Superior temporal gyrus (tissue), 1 donor: ENCODE data around the gene GALE.
"Not testable (repeated sequence)": the region's sequence is repeated elsewhere in the genome, so short reads cannot be mapped to it uniquely, and the experiment has no call there.

ENCODE experiments used
- DNase-seq: peaks from one replicate; pipeline ENCODE4 v3.0.0-alpha.2; 2016; ENCODE audit errors: extremely low spot score

Gene GALE

GRCh38 chr1:23800400-23801337, at the start of gene GALE:
Gene GALE (minus strand): TSS chr1:23800754. CDS start chr1:23799007, 1,747 bp downstream.
- DNase-seq: peak; percentile 91

DNA sequence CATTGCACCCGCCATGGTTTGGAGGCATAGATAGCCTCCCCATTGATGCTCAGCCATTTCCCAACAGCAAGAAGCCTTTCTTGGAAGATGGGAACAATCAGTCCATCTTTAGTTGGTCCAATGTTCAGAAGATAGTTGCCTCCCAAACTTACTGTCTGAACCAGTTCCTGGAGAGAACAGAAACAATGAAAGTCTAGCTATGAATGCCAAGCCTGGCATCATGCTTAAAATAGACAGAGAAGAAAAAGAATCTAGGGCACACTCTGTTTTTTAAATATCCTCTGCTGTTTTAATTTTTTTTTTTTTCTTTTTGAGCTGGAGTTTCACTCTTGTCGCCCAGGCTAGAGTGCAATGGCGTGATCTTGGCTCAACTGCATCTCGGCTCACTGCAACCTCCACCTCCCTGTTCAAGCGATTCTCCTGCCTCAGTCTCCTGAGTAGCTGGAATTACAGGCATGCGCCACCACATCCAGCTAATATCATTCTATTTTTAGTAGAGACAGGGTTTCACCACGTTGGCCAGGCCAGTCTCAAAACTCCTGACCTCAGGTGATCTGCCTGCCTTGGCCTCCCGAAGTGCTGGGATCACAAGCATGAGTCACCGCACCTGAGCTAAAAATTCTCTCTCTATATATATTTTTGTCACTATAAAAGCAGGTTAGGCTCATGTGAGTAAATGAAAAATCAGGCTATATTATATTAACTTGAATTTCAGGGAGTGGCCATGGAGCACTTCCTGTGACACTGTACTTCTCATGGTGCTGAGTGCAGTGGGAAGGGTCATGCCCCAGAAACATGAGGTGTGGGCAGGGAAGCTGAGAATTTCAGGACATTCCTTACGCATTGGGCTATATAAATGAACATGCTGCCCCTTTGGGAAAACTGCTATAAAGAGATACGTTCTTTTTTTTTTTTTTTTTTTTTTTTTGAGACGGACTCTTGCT, 48.4 kb upstream of the GALE start:
- DNase-seq: peak; percentile 53

DNA sequence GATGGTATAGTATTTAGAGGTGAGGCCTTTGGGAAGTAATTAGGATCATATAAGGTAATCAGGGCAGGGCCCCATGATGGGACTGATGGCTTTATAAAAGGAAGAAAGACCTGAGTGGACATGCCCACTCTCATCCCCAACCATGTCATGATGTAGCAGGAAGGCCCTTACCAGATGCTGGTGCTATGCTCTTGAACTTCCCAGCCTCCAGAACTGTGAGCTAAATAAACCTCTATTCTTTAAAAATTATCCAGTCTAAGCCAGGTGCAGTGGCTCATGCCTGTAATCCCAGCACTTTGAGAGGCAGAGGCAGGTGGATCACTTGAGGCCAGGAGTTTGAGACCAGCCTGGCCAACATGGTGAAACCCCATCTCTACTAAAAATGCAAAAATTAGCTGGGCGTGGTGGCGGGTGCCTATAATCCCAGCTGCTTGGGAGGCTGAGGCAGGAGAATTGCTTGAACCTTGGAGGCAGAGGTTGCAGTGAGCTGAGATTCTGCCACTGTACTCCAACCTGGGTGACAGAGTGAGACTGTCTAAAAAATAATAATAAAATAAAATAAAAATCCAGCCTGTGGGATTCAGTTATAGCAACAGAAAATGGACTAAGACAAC, 47.0 kb upstream of the GALE start:
- DNase-seq: not testable (repeated sequence)

DNA sequence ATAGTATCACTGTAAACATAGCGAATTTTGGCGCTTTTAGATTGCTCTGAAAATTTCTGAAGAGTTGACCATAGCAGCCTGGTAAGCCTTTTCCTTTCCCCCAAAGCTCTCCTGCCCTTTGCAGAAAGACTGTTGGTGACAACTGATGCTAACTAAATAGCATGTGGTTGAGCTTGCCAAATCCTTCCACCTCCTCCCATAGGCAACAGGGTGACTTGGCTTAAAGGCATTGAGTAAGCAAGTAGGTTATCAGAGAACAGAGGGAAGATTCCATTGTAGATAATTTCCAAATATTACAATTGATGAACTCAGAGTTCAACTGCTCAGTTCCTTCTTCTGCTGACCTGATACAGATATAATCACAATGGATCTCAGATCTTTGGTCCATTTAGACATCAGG, 44.6 kb upstream of the GALE start:
- no peak for DNase-seq

- no peak for DNase-seq
Observed at GRCh38 chr1:23843644-23844043, 43.1 kb upstream of the GALE start.

DNA sequence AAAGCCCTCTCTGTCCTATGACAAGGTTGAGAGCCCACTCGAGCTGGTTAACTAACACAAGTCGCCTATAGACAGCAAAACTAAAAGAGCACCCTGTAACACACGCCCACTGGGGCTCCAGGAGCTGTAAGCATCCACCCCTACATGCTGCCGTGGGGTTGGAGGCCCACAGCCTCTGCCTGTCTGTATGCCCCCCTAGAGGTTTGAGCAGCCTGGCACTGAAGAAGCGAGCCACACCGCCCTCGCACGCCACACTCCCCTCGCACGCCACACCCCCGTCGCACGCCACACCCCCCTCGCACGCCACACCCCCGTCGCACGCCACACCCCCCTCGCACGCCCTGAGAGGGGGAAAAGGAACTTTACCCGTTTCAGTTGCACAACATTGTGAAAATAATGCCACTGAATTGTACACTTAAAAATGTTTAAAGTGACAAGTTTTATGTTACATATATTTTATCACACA, 37.9 kb upstream of the GALE start:
- DNase-seq: no peak

- DNase-seq: no peak
Observed at GRCh38 chr1:23837908-23838307, 37.4 kb upstream of the GALE start.

- no peak for DNase-seq
Observed at GRCh38 chr1:23836037-23836436, 35.5 kb upstream of the GALE start.

DNA sequence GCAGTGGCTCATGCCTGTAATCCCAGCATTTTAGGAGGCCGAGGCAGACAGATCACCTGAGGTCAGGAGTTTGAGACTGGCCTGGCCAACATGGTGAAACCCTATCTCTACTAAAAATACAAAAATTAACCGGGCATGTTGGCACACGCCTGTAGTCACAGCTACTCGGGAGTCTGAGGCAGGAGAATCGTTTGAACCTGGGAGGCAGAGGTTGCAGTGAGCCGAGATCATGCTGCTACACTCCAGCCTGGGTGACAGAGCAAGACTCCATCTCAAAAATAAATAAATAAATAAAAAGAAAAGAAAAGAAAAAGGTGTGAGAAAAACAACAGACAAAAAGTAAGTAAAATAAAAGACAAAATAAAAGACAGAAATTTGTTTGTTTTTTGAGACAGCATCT, 33.6 kb upstream of the GALE start:
- DNase-seq: not testable (repeated sequence)

DNA sequence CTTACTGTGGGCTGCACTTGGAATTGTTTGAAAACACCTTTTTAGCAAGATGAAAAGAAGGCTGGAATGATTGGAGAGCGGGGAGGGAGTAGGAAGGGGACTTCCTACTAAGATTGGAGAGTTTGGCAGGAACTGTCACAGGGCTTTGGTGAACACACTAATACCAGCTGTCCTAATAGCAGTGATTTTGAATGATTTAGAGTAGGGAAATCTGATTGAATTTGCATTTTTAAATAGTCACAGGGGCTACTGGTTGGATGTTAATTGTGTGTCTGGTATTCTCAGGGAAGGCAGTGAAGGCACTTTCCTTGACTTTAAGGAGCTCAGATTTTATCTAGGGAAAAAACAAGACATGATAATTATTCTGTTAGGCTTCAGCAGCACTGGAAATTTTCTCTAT, 27.2 kb upstream of the GALE start:
- DNase-seq: no peak

- DNase-seq: not testable (repeated sequence)
Observed at GRCh38 chr1:23826590-23826989, 26.0 kb upstream of the GALE start.

DNA sequence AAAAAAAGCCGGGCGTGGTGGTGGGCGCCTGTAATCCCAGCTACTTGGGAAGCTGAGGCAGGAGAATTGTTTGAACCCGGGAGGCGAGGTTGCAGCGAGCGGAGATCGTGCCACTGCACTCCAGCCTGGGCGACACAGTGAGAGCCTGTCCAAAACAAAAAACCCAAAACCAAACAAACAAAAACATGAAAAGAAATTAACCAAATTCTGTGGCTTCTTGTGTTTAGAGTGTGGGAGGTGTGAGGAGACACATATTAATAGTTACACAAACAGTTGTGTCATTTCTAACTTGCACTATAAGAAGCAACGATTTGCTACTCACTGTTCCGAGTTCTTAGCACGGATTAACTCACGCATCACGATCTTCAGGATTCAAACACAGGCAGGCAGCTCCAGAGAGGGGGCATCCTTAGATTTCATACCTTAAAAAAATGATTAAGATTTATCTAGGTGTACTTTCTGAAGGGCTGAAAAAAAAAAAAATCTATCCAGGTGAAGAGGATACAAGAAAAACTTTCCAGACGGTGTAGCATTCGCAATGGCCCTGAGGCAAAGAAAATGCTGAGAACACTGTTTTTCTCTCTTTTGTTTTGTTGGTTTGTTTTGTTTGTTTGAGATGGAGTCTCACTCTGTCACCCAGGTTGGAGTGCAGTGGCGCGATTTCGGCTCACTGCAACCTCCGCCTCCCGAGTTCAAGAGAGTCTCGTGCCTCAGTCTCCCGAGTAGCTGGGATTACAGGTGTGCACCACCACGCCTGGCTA, 25.4 kb upstream of the GALE start:
- DNase-seq: peak; percentile 55

- DNase-seq: peak; percentile 90
Observed at GRCh38 chr1:23825076-23825761, 24.7 kb upstream of the GALE start, which contains the start of gene HMGCL. Gene HMGCL (minus strand): TSS chr1:23825429. CDS start chr1:23825415, 14 bp downstream.

- DNase-seq: no peak
Observed at GRCh38 chr1:23824711-23825075, 24.1 kb upstream of the GALE start.

GRCh38 chr1:23823767-23824166, 23.2 kb upstream of the GALE start:
- no peak for DNase-seq

DNA sequence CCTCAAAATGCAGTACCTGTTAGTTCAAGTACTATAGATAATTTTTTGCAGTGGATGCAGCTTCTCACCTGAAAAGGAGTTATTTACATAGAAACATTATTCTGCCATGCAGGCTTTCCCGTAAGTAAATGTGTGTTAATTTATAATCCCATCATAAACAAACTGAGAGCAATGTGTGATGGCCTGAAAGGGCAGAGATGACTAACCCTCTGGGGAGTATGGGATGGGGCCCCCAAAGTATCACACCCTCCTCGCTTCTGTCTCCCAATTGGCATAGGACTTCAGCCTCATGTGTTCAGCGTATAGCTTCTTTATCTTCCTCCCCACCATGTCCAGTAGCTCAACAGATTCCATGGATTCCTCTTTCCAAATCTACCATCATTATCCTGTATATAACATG, 17.1 kb upstream of the GALE start:
- no peak for DNase-seq

- DNase-seq: no peak
Observed at GRCh38 chr1:23816906-23817305, 16.4 kb upstream of the GALE start.

- DNase-seq: no peak
Observed at GRCh38 chr1:23816361-23816760, 15.8 kb upstream of the GALE start.

DNA sequence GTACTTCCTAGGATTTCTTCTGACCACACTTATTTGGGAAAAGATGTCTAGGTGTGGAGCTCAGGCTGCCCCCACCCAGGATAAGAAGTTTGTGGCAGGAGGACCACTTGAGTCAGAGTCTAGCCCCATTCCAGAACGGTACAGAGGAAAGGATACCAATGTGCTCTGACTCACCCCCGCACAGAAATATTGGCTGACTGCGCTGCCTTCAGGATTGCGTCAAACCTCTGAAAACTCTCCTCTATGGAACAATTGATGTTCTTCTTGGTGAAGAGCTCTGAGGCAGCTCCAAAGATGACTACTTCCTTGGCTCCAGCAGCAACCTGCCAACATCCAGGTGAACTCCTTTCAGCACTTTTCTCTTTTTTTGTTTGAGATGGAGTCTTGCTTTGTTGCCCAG, 13.5 kb upstream of the GALE start:
- DNase-seq: no peak

GRCh38 chr1:23810818-23811540, 10.4 kb upstream of the GALE start:
- peak; percentile 43 for DNase-seq
